GM18870 (cell line): ENCODE results near the gene KIRREL3.

Experiments
- ATAC-seq: cut with Tn5 transposase; IDR thresholded peaks from one replicate; pipeline ENCODE4 v1.9.1; 2021; ENCODE audit warnings: moderate library complexity; ENCODE audit not compliant: unreplicated experiment

KIRREL3 gene

GRCh38 chr11:126646701-126647557 lies 353.6 kb downstream of the KIRREL3 start:
- no peak for ATAC-seq

- no peak for ATAC-seq
Observed at GRCh38 chr11:126645186-126645585, 355.4 kb downstream of the KIRREL3 start.

DNA sequence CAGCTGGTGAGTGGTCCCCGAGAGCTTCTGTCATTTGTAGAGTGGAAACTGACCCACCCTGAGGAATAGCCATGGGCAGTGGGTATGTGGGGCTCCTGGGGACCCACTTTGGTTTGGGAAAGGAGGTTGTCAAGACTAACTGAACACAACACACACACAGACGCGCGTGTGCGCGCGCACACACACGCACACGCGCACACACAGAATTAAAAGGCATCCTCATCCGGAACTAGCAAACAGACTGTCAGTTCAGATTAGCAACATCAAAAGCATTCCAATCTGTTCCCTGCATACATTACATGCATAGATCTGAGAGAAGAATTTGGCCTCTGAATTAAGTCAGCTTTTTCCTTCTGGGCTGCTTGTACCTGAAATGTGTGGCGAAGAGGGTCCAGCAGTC lies 360.4 kb downstream of the KIRREL3 start:
- ATAC-seq, result no peak

- no peak for ATAC-seq
Observed at GRCh38 chr11:126639692-126640091, 360.9 kb downstream of the KIRREL3 start.

GRCh38 chr11:126638648-126639047 lies 361.9 kb downstream of the KIRREL3 start:
- no peak for ATAC-seq

- no peak for ATAC-seq
Observed at GRCh38 chr11:126637795-126638175, 362.8 kb downstream of the KIRREL3 start.

DNA sequence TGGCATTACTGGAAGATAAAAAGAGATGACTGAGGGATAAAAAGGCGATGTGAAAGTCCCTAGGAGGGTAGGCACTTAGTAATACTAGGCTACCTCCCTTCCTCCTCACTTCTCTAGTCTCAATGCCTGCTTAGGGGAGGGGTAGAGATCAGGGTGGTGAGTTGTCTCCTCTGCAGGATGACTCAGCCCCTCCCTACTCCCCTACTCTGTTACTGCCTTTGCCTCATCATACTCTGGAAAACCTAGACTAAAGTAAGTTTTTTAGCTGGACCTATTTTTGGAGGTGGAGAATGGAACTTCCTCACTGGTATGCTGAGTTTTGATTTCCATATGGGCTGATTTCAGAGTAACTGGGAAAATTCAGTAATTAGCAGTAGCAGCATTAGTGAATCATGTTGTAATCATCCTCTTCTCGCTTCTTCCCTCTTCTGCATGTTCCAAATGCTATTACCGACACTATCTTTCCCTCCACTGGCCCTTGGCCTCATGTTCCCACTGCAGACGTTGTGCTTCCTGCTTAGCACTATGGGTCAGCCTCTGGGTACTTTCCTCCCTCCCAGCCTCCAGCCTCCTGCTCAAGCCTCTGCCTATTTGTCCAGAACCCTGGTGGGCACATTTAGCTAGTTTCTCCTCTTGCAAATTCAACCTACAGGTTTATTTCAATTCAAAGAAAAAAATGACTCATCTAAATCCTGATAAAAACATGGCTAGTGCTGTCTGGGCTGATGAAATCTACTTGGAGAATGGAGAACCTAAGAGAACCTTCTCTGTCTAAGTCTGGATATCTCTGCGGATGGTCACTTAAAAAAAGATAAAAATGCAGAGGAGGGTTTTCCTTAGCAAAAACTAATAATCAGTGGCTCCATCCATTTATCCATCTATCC lies 363.4 kb downstream of the KIRREL3 start:
- ATAC-seq, result no peak

DNA sequence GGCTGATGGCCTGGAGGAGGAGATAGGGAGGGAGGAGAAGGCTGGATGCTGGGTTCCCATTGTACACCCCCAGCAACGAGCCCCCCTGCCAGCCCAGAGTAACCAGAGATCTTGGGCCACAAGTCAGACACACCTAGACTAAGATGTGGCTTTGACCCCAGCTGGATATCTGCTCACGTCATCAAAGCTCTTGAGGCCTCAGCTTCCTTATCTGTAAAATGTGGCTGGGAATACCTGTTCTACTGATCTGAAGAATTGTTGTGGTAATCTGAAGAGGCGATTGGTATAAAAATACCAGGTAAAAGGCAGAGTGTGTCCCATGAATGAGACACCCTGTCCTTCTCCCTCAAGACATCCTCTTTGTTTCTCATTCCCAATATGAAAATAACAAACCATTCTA lies 365.1 kb downstream of the KIRREL3 start:
- ATAC-seq, result no peak

GRCh38 chr11:126634963-126635362 lies 365.6 kb downstream of the KIRREL3 start:
- ATAC-seq, result no peak

DNA sequence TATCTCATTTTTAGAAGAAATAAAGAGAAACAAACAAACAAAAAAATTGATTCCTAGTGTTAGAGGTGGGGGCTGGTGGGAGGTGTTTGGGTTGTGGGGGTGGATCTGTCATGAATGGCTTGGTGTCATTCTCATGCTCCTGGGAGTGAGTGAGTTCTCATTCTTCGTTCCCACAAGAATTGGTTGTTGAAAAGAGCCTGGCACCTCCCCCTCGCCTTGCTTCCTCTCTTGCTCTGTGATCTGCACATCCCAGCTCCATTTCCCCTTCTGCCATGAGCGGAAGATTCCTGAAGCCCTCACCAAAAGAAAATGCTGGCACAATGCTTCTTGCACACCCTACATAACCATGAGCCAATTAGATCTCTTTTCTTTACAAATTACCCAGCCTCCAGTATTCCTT lies 367.2 kb downstream of the KIRREL3 start:
- ATAC-seq, result no peak

DNA sequence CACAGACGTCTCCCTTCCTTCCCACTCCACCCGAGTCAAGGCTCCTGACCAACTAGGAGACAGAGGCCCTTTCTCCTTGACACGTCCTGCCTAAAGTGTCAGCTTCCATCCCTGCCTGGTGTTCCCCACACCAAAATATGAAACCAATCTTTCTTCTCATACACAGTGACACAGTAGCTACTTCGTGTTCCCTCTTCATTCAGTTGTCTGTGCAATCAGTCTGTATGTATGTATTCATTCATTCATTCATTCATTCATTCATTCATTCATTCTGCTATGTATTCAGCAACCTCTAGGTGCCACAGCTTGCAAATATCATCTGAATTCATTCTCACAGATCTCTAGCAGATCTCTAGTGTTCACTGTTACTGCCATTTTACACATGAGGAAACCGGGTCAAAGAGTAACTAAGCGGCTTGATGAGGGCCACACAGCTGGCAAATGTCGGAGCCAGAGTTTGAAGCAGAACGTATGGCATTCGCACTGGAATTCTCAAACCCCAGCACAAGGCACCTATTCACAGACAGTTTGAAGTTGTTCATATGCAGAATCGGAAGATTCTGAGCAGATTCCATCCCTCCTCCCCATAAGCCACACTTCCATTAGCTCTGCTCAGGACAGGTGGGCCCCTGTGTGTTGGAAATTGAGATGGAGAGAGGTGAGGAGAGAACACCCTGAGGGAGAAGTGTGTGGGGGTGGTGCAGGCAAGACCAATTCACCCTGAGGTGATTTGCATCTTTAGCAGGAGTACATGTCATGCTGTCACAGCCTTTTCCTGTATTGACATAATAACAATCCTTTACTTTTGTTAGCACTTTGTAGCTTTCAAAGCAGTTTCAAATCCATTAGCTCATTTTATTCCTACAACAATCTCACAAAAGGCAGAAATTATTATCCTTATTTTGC lies 369.4 kb downstream of the KIRREL3 start:
- ATAC-seq, result no peak

GRCh38 chr11:126630488-126630887 lies 370.1 kb downstream of the KIRREL3 start:
- ATAC-seq, result no peak

DNA sequence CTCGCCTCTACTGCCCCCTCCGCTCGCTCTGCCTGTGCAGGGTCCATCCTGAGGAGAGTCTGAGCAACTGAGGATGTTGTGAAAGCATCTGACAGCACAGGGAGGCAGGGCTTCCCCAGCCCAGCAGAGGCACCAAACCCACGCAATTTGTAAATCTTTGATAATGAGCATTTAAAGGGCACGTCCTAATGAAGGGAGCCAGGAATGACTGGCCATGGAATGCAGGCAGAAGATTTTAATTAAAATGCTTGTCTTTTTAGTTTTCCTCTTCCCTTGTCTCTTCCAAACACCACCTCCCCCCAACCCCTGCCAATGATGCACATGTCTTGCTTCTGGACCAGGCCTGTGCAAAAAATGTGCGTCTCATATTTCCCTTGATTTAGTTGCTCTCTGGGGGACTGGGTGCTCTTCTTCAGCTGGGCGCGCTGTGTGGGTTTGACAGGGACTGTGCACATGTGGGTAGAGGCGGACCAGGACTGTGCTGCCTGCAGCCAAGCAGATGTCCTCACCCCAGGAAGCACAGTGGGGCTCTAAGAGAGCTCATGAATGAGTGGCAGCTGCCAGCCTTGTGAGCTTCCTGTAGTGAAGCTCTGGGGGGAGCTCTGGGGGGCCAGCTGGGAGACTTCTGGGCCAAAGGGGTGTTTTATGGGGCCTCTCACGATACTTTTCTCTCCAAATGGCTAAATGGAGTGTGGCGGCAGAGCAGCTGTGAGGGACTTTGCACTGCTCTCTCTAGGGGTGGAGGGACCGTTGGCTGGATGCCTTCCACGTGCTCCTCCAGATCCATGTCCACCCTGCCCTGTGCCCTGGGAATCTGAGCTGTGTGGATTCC lies 371.6 kb downstream of the KIRREL3 start:
- no peak for ATAC-seq

DNA sequence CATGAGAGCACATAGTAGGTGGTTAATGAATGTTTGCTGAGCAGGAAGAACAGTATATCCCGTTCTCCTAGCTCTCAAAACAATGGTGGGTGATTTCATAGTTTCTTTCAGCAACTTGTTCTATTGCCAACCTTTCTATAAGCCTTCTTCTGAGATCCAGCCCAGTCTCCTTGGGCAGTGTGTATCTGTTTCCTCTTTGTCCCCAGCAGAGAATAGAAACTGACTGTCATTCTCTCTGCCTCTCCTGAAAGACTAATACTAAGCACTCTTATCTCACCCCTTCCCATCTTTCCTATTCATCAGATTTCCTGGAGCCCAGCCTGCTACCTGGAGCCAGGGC lies 372.1 kb downstream of the KIRREL3 start:
- ATAC-seq, result no peak

- no peak for ATAC-seq
Observed at GRCh38 chr11:126627421-126627820, 373.1 kb downstream of the KIRREL3 start.

- ATAC-seq, result no peak
Observed at GRCh38 chr11:126624506-126624905, 376.1 kb downstream of the KIRREL3 start.

DNA sequence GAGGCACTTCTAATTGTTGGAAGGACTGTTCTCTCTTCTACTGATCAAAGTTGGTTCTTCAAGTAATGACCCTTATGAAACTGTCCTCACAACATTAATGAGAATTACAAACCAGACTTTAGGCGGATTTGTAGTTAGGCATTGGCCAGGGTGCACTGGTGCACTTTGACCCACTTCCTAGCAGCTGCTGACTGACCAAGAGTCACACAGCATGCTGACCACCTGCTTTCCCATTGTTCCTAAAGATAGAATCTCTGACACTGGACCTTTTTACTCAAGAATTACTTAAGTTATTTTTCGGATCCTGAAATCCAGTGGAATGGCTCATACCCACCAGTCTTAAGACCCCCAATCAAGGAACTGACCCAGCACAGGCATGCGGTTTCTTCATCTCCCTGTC lies 381.1 kb downstream of the KIRREL3 start:
- ATAC-seq, result no peak

- no peak for ATAC-seq
Observed at GRCh38 chr11:126615845-126616244, 384.7 kb downstream of the KIRREL3 start.

DNA sequence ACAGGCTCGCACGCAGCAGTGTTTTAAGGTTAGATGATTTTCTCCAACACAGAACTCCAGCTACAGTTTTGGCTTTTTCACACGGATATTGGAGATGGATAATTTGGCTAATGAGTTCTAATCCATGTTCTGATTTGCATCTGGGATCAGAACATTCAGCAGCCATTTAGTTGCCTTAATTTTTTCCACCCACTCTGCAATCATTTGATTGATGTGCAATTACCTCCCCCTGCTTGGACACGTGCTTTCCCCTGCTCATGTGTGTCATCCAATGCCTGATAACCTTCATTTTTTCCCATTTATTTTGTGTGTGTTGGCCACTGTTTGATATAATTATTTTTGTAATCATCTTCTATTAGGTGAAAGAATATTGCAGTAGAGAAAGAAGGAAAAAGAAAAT lies 387.3 kb downstream of the KIRREL3 start:
- no peak for ATAC-seq

- no peak for ATAC-seq
Observed at GRCh38 chr11:126612671-126613070, 387.9 kb downstream of the KIRREL3 start.
